ENCODE data around the gene AIFM2. TPM values are rescaled to one million over a fixed set of nuclear protein-coding genes. Genes with fewer than 3 reads are reported as not detected.
"Not testable (repeated sequence)": the region's sequence is repeated elsewhere in the genome, so short reads cannot be mapped to it uniquely, and the experiment has no call there.

AIFM2 gene
- total RNA-seq, 1 experiment from 2014 or later: 16.6 TPM

GRCh38 chr10:70160798-70161197 lies 28.2 kb upstream of the AIFM2 start:
- Histone ChIP-seq H3K4me1 (ENCODE audit: control insufficient read depth, insufficient read depth, low read length) (peaks cover 12% of the 10 kb centered on the region), H3K36me3 (ENCODE audit: control insufficient read depth, insufficient read depth, low read length) (peaks cover 32% of the 10 kb centered on the region), H3K9me3 (ENCODE audit: control insufficient read depth, insufficient read depth, low read depth, low read length) (no peaks in the 10 kb centered on the region), H3K4me3 (ENCODE audit: low read depth in 2 of 2, low read length in 2 of 2) (no peak overlapping the region), H3K27me3 (ENCODE audit: control insufficient read depth, insufficient read depth, low read length) (no peaks in the 10 kb centered on the region), H3K27ac (ENCODE audit: low read length) (no peak overlapping the region)
- no peak for TF ChIP-seq TCF7L2 (IDR thresholded peaks at IDR 0.05; ENCODE audit: low read depth, low read length)
- no peak for TF ChIP-seq POLR2AphosphoS5 (IDR thresholded peaks at IDR 0.05; ENCODE audit: low read depth, low read length)
- TF ChIP-seq CTCF (IDR thresholded peaks at IDR 0.05): no peak
- TF ChIP-seq REST (IDR thresholded peaks at IDR 0.05; ENCODE audit: insufficient read depth in 1 of 2, low read depth in 2 of 2, low read length in 1 of 2): no peak
- TF ChIP-seq SIN3A (IDR thresholded peaks at IDR 0.05; ENCODE audit: borderline replicate concordance, insufficient read depth, low read depth, low read length): no peak
- in situ Hi-C loops (cut with HindIII; ENCODE audit: low pct_unique_long_range_greater_than_20kb, low sequenced_read_pairs) (no loop called here), intact Hi-C loops (cut with micrococcal nuclease; ENCODE audit: unreplicated experiment) (no loop called here)
- DNase-seq (ENCODE audit: low read depth, low spot score) (no peak), ATAC-seq (no peak)
- no TSS peak for BruUV-seq (replicated peaks)
- POLR2A ChIA-PET: interaction anchor here (0.6 kb wide), 1 partner anchor 31 kb away, joined by 4 read pairs; no protein-coding TSS in a partner anchor
- CTCF ChIA-PET: no interaction called here

GRCh38 chr10:70159366-70159765 lies 26.7 kb upstream of the AIFM2 start:
- intact Hi-C loops (cut with micrococcal nuclease; ENCODE audit: unreplicated experiment); H3K27ac ChIP-seq (ENCODE audit: low read length); in situ Hi-C loops (cut with HindIII; ENCODE audit: low pct_unique_long_range_greater_than_20kb, low sequenced_read_pairs); POLR2A ChIA-PET; H3K27me3 ChIP-seq (ENCODE audit: control insufficient read depth, insufficient read depth, low read length); DNase-seq (ENCODE audit: low read depth, low spot score); H3K9me3 ChIP-seq (ENCODE audit: control insufficient read depth, insufficient read depth, low read depth, low read length); ATAC-seq; H3K4me3 ChIP-seq (ENCODE audit: low read depth in 2 of 2, low read length in 2 of 2); BruUV-seq (replicated peaks): not testable (repeated sequence)
- CTCF ChIA-PET: interaction anchor here (2.3 kb wide), 1 partner anchor 13 kb away, joined by 8 read pairs; the partner anchor contains the start of gene TYSND1
- peaks cover 42% of the 10 kb centered on the region for H3K36me3 ChIP-seq (ENCODE audit: control insufficient read depth, insufficient read depth, low read length)
- H3K4me1 ChIP-seq (ENCODE audit: control insufficient read depth, insufficient read depth, low read length): peaks cover 11% of the 10 kb centered on the region

GRCh38 chr10:70158113-70158512 lies 25.5 kb upstream of the AIFM2 start:
- Histone ChIP-seq H3K36me3 (ENCODE audit: control insufficient read depth, insufficient read depth, low read length) (peaks cover 52% of the 10 kb centered on the region), H3K9me3 (ENCODE audit: control insufficient read depth, insufficient read depth, low read depth, low read length) (no peaks in the 10 kb centered on the region), H3K4me1 (ENCODE audit: control insufficient read depth, insufficient read depth, low read length) (peaks cover 6% of the 10 kb centered on the region), H3K4me3 (ENCODE audit: low read depth in 2 of 2, low read length in 2 of 2) (no peak overlapping the region), H3K27me3 (ENCODE audit: control insufficient read depth, insufficient read depth, low read length) (no peaks in the 10 kb centered on the region), H3K27ac (ENCODE audit: low read length) (no peak overlapping the region)
- ChIA-PET CTCF (interaction anchor here (2.3 kb wide), 1 partner anchor 12 kb away, joined by 8 read pairs; the partner anchor contains the start of gene TYSND1), POLR2A (no interaction called here)
- intact Hi-C loops (cut with micrococcal nuclease; ENCODE audit: unreplicated experiment): no loop called here
- DNase-seq (ENCODE audit: low read depth, low spot score): no peak
- no peak for TF ChIP-seq REST (IDR thresholded peaks at IDR 0.05; ENCODE audit: insufficient read depth in 1 of 2, low read depth in 2 of 2, low read length in 1 of 2)
- no peak for TF ChIP-seq TCF7L2 (IDR thresholded peaks at IDR 0.05; ENCODE audit: low read depth, low read length)
- no peak for TF ChIP-seq POLR2AphosphoS5 (IDR thresholded peaks at IDR 0.05; ENCODE audit: low read depth, low read length)
- no peak for TF ChIP-seq SIN3A (IDR thresholded peaks at IDR 0.05; ENCODE audit: borderline replicate concordance, insufficient read depth, low read depth, low read length)
- TF ChIP-seq CTCF (IDR thresholded peaks at IDR 0.05): no peak
- no peak for ATAC-seq
- BruUV-seq (replicated peaks): no TSS peak
- in situ Hi-C loops (cut with HindIII; ENCODE audit: low pct_unique_long_range_greater_than_20kb, low sequenced_read_pairs): no loop called here

All from Panc1 (cell line).